MV-4-11 (cell line): Measurements from ENCODE around the gene FAM72B.
"Not testable (repeated sequence)": the region's sequence is repeated elsewhere in the genome, so short reads cannot be mapped to it uniquely, and the experiment has no call there.

Source experiments
- DNase-seq: peaks from one replicate; lab custom pipeline; 2025; lab: John Stamatoyannopoulos, UW

Gene FAM72B

GRCh38 chr1:121184290-121185127, at the start of gene FAM72B, which contains the start of gene SRGAP2C:
Gene FAM72B, minus strand, starts transcription at chr1:121184340. Its CDS starts 851 bp downstream, at chr1:121183489.
Gene SRGAP2C, plus strand, starts transcription at chr1:121184975. Its CDS starts 2,472 bp downstream, at chr1:121187447.
- DNase-seq = peak; percentile 100

GRCh38 chr1:121232445-121233125, 48.4 kb upstream of the FAM72B start:
- DNase-seq = not testable (repeated sequence)

GRCh38 chr1:121230636-121231035, 46.5 kb upstream of the FAM72B start:
- DNase-seq = not testable (repeated sequence)

GRCh38 chr1:121227544-121228330, 43.6 kb upstream of the FAM72B start:
- DNase-seq = not testable (repeated sequence)

GRCh38 chr1:121226925-121227324, 42.8 kb upstream of the FAM72B start:
- DNase-seq = not testable (repeated sequence)

- not testable (repeated sequence) for DNase-seq
These were observed 42.3 kb upstream of the FAM72B start for GRCh38 chr1:121226295-121226904.

GRCh38 chr1:121224714-121225113, 40.6 kb upstream of the FAM72B start:
- DNase-seq = not testable (repeated sequence)

- DNase-seq = peak; percentile 60
These were observed 37.6 kb upstream of the FAM72B start for GRCh38 chr1:121221770-121222169.

GRCh38 chr1:121216676-121217075, 32.5 kb upstream of the FAM72B start:
- not testable (repeated sequence) for DNase-seq

GRCh38 chr1:121215699-121216417, 31.7 kb upstream of the FAM72B start:
- DNase-seq = not testable (repeated sequence)

GRCh38 chr1:121214544-121215156, 30.5 kb upstream of the FAM72B start:
- not testable (repeated sequence) for DNase-seq

GRCh38 chr1:121213491-121213890, 29.4 kb upstream of the FAM72B start:
- DNase-seq = not testable (repeated sequence)

- not testable (repeated sequence) for DNase-seq
These were observed 26.6 kb upstream of the FAM72B start for GRCh38 chr1:121210778-121211177.

- DNase-seq = not testable (repeated sequence)
These were observed 24.2 kb upstream of the FAM72B start for GRCh38 chr1:121208375-121208774.

- not testable (repeated sequence) for DNase-seq
These were observed 23.2 kb upstream of the FAM72B start for GRCh38 chr1:121207328-121207727.

- not testable (repeated sequence) for DNase-seq
These were observed 21.9 kb upstream of the FAM72B start for GRCh38 chr1:121205786-121206711.

GRCh38 chr1:121202986-121203385, 18.8 kb upstream of the FAM72B start:
- not testable (repeated sequence) for DNase-seq

GRCh38 chr1:121200985-121201981, 17.1 kb upstream of the FAM72B start:
- DNase-seq = not testable (repeated sequence)
